ENCODE results near the gene HABP2. TPM values are rescaled to one million over a fixed set of nuclear protein-coding genes. Genes with fewer than 3 reads are reported as not detected.

HABP2 gene
- total RNA-seq, 1 donor from 2014 or later: 0.11 TPM

DNA sequence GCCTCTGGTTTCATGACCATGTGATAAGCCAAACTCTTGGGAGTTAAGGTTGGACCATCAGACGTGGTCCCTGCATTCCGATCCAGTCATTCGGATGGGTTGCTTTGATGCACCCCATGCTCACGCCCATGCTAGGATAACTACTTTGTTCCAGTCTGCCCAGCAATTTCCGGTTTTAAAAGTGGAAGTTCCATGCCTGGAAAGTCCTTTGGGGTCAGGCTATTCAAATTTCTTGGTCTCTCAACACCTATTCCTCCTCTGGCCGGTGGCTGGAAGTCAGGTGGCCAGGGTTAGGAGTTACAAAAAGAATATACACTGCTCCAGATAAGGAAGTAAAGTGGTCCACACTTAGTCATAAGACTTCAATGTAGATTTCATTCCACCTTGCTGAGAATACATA, 37.7 kb upstream of the HABP2 start:
- peaks cover 36% of the 10 kb centered on the region for H3K27me3 Mint-ChIP-seq (ENCODE audit: unreplicated experiment)
- H3K4me1 Mint-ChIP-seq (ENCODE audit: unreplicated experiment): peaks cover 7% of the 10 kb centered on the region
- peaks cover 19% of the 10 kb centered on the region for H3K9me3 Mint-ChIP-seq (ENCODE audit: unreplicated experiment)
- DNase-seq (ENCODE audit: extremely low spot score, unreplicated experiment): no peak
- TF ChIP-seq, protein P1, sequence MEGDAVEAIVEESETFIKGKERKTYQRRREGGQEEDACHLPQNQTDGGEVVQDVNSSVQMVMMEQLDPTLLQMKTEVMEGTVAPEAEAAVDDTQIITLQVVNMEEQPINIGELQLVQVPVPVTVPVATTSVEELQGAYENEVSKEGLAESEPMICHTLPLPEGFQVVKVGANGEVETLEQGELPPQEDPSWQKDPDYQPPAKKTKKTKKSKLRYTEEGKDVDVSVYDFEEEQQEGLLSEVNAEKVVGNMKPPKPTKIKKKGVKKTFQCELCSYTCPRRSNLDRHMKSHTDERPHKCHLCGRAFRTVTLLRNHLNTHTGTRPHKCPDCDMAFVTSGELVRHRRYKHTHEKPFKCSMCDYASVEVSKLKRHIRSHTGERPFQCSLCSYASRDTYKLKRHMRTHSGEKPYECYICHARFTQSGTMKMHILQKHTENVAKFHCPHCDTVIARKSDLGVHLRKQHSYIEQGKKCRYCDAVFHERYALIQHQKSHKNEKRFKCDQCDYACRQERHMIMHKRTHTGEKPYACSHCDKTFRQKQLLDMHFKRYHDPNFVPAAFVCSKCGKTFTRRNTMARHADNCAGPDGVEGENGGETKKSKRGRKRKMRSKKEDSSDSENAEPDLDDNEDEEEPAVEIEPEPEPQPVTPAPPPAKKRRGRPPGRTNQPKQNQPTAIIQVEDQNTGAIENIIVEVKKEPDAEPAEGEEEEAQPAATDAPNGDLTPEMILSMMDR (IDR thresholded peaks at IDR 0.05): no peak
- H3K4me3 Mint-ChIP-seq (ENCODE audit: unreplicated experiment): no peak overlapping the region
- peaks cover 2% of the 10 kb centered on the region for H3K36me3 Mint-ChIP-seq (ENCODE audit: unreplicated experiment)
- no peak overlapping the region for H3K27ac Mint-ChIP-seq (ENCODE audit: unreplicated experiment)

DNA sequence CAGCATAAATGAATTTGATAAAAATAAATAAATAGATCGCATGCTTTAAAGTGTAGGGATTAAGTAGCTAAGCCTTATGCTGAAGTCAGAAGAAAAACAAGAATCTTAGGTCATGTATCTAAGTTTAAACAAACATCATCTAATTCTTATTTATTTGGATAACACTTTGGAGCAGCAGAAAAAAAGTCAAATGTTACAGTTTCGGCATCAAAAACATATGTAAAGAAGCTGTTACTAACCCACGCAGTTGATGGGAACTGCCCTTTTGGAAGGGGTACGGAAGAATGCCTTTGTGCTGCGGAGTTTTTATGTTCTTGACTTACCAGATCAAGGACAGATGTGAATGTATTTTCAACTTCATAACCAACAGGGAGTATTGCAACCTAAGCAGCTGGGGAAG, 37.3 kb upstream of the HABP2 start:
- Mint-ChIP-seq H3K27ac (ENCODE audit: unreplicated experiment) (no peak overlapping the region), H3K9me3 (ENCODE audit: unreplicated experiment) (peaks cover 14% of the 10 kb centered on the region), H3K27me3 (ENCODE audit: unreplicated experiment) (peaks cover 32% of the 10 kb centered on the region), H3K36me3 (ENCODE audit: unreplicated experiment) (peaks cover 2% of the 10 kb centered on the region), H3K4me1 (ENCODE audit: unreplicated experiment) (peaks cover 7% of the 10 kb centered on the region), H3K4me3 (ENCODE audit: unreplicated experiment) (no peak overlapping the region)
- no peak for DNase-seq (ENCODE audit: extremely low spot score, unreplicated experiment)
- TF ChIP-seq, protein P1 (IDR thresholded peaks at IDR 0.05): no peak

DNA sequence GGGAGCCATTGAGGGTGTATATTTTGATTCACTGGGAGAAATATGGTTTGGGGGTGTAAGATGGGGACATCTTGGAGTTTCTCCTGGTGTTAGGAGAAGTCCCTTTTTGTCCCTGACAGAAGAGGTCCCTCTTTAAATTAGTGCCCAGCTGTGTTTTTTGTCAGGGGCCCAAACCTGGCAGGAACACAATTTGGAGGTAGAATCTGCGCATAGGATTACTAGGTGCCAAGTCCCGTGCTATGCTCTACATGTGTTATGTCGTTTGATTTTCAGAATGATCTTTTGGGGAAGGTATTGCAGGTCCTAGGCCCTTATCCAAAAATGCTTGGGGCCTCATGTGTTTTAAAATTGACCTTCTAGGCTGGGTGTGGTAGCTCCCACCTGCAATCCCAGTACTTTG, 36.8 kb upstream of the HABP2 start:
- H3K4me1 Mint-ChIP-seq (ENCODE audit: unreplicated experiment): peaks cover 10% of the 10 kb centered on the region
- TF ChIP-seq, protein P1 (IDR thresholded peaks at IDR 0.05): no peak
- no peak overlapping the region for H3K27ac Mint-ChIP-seq (ENCODE audit: unreplicated experiment)
- H3K27me3 Mint-ChIP-seq (ENCODE audit: unreplicated experiment): peaks cover 29% of the 10 kb centered on the region
- H3K4me3 Mint-ChIP-seq (ENCODE audit: unreplicated experiment): no peak overlapping the region
- no peak for DNase-seq (ENCODE audit: extremely low spot score, unreplicated experiment)
- peaks cover 2% of the 10 kb centered on the region for H3K36me3 Mint-ChIP-seq (ENCODE audit: unreplicated experiment)
- H3K9me3 Mint-ChIP-seq (ENCODE audit: unreplicated experiment): peaks cover 10% of the 10 kb centered on the region

- H3K4me3 Mint-ChIP-seq (ENCODE audit: unreplicated experiment): no peak overlapping the region
- H3K4me1 Mint-ChIP-seq (ENCODE audit: unreplicated experiment): peaks cover 10% of the 10 kb centered on the region
- TF ChIP-seq, protein P1 (IDR thresholded peaks at IDR 0.05): no peak
- no peak for DNase-seq (ENCODE audit: extremely low spot score, unreplicated experiment)
- no peaks in the 10 kb centered on the region for H3K9me3 Mint-ChIP-seq (ENCODE audit: unreplicated experiment)
- H3K36me3 Mint-ChIP-seq (ENCODE audit: unreplicated experiment): no peaks in the 10 kb centered on the region
- H3K27me3 Mint-ChIP-seq (ENCODE audit: unreplicated experiment): peaks cover 21% of the 10 kb centered on the region
- H3K27ac Mint-ChIP-seq (ENCODE audit: unreplicated experiment): no peak overlapping the region
Measured at GRCh38 chr10:113517165-113517900, 35.5 kb upstream of the HABP2 start.

DNA sequence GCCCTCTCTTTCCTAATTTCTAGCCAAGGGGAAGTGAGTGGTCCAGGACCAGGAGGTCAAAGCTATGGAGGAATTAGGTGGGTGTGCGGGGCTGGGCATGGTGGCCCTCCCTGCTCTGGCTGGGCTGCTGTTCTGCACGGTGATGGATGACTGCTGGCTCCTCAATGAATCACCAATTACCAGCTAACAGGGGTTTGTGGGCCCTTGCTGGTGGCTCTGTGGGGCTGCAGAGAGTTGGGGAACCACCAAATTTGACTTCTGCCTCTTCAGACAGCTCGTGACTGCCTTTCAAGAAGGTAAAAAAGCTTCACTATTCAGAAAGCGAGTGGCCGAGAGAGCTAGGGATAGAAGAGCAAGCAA, 35.0 kb upstream of the HABP2 start:
- DNase-seq (ENCODE audit: extremely low spot score, unreplicated experiment): no peak
- TF ChIP-seq, protein P1 (IDR thresholded peaks at IDR 0.05): no peak
- no peaks in the 10 kb centered on the region for H3K9me3 Mint-ChIP-seq (ENCODE audit: unreplicated experiment)
- H3K27ac Mint-ChIP-seq (ENCODE audit: unreplicated experiment): no peak overlapping the region
- no peaks in the 10 kb centered on the region for H3K36me3 Mint-ChIP-seq (ENCODE audit: unreplicated experiment)
- H3K4me3 Mint-ChIP-seq (ENCODE audit: unreplicated experiment): no peak overlapping the region
- peaks cover 21% of the 10 kb centered on the region for H3K27me3 Mint-ChIP-seq (ENCODE audit: unreplicated experiment)
- H3K4me1 Mint-ChIP-seq (ENCODE audit: unreplicated experiment): peaks cover 10% of the 10 kb centered on the region
